Neural cell (in vitro differentiated cells): Measurements from ENCODE around the gene ELP1. TPM values are rescaled to one million over a fixed set of nuclear protein-coding genes. Genes with fewer than 3 reads are reported as not detected.

Experiments used
- H2AFZ ChIP-seq: fragments of 200-600, 300-800 bp; sonication (generic), shearing (Covaris generic); 2 replicates; pipeline ENCODE4 v1.6.0; 2014; ENCODE audit warnings: low read depth, mild to moderate bottlenecking, antibody characterized with exemption, low read length, moderate library complexity
- H3F3A ChIP-seq: fragments of 200-600 bp; shearing (Covaris generic); 2 replicates; pipeline ENCODE4 v1.6.1; 2016; ENCODE audit warnings: mild to moderate bottlenecking, moderate library complexity, mixed read lengths, antibody characterized with exemption, low read length; ENCODE audit not compliant: insufficient read depth, poor library complexity, severe bottlenecking
- H3K27ac ChIP-seq: fragments of 200-600, 300-800 bp; sonication (generic), shearing (Covaris generic); 2 replicates; pipeline ENCODE4 v1.5.1; 2014; ENCODE audit warnings: mild to moderate bottlenecking, low read length, moderate library complexity
- H3K27me3 ChIP-seq: fragments of 300-800, 200-600 bp; sonication (generic), shearing (Covaris generic); 2 replicates; pipeline ENCODE4 v1.6.0; 2014; ENCODE audit warnings: mild to moderate bottlenecking, low read depth, low read length, moderate library complexity; ENCODE audit not compliant: insufficient read depth
- H3K36me3 ChIP-seq: fragments of 300-800, 200-600 bp; sonication (generic), shearing (Covaris generic); 2 replicates; pipeline ENCODE4 v1.5.1; 2014; ENCODE audit warnings: mild to moderate bottlenecking, antibody characterized with exemption, low read length, moderate library complexity; ENCODE audit not compliant: insufficient read depth
- H3K4me2 ChIP-seq: fragments of 300-800, 200-600 bp; sonication (generic), shearing (Covaris generic); 2 replicates; pipeline ENCODE4 v1.6.0; 2014; ENCODE audit warnings: mild to moderate bottlenecking, low read length
- H3K4me3 ChIP-seq: fragments of 300-800, 200-600 bp; sonication (generic), shearing (Covaris generic); 2 replicates; pipeline ENCODE4 v1.5.1; 2014; ENCODE audit warnings: mild to moderate bottlenecking, low read length, moderate library complexity
- H3K79me2 ChIP-seq: fragments of 200-600 bp; shearing (Covaris generic); replicated peaks from 2 replicates; pipeline ENCODE4 v1.6.0; 2014; ENCODE audit warnings: mild to moderate bottlenecking, low read length, moderate library complexity; ENCODE audit not compliant: insufficient read depth
- H3K9ac ChIP-seq: fragments of 300-800, 200-600 bp; sonication (generic), shearing (Covaris generic); 2 replicates; pipeline ENCODE4 v1.6.1; 2016; ENCODE audit warnings: mild to moderate bottlenecking, low read length, mixed read lengths
- H3K9me2 ChIP-seq: fragments of 200-600 bp; shearing (Covaris generic); 2 replicates; pipeline ENCODE4 v1.6.1; 2016; ENCODE audit warnings: mild to moderate bottlenecking, low read length, mixed read lengths; ENCODE audit not compliant: insufficient read depth
- H3K9me3 ChIP-seq: fragments of 200-600, 300-800 bp; sonication (generic), shearing (Covaris generic); 2 replicates; pipeline ENCODE4 v1.6.1; 2016; ENCODE audit warnings: mild to moderate bottlenecking, mixed run types, low read length, moderate library complexity, mixed read lengths
- H4K20me1 ChIP-seq: fragments of 200-600 bp; shearing (Covaris generic); 2 replicates; pipeline ENCODE4 v1.6.1; 2016; ENCODE audit warnings: mild to moderate bottlenecking, mixed run types; ENCODE audit not compliant: insufficient read depth
- EP300 ChIP-seq: fragments of 450-650 bp; conservative IDR thresholded peaks from 2 replicates; pipeline ENCODE4 v1.6.1; 2014; ENCODE audit warnings: antibody characterized with exemption, mild to moderate bottlenecking, moderate library complexity; ENCODE audit not compliant: poor library complexity, severe bottlenecking
- EZH2 ChIP-seq: fragments of 200-600, 300-800 bp; shearing (Covaris generic), sonication (generic); IDR thresholded peaks from 2 replicates; pipeline ENCODE4 v1.6.1; 2014; ENCODE audit warnings: antibody characterized with exemption, low read length, borderline replicate concordance, mild to moderate bottlenecking; ENCODE audit not compliant: insufficient read depth, poor library complexity, severe bottlenecking
- MXI1 ChIP-seq: fragments of 450-650 bp; conservative IDR thresholded peaks from 2 replicates; pipeline ENCODE4 v1.6.1; 2014; ENCODE audit warnings: antibody characterized with exemption, mild to moderate bottlenecking; ENCODE audit not compliant: poor library complexity, severe bottlenecking
- POLR2AphosphoS5 ChIP-seq: IDR thresholded peaks from 2 replicates; pipeline ENCODE4 v1.6.1; 2012
- RAD21 ChIP-seq: fragments of 450-650 bp; conservative IDR thresholded peaks from 2 replicates; pipeline ENCODE4 v1.6.1; 2014; ENCODE audit warnings: antibody characterized with exemption, mild to moderate bottlenecking, moderate library complexity
- SMC3 ChIP-seq: fragments of 450-650 bp; conservative IDR thresholded peaks from 2 replicates; pipeline ENCODE4 v1.6.1; 2014; ENCODE audit warnings: antibody characterized with exemption, mild to moderate bottlenecking, moderate library complexity; ENCODE audit not compliant: poor library complexity
- TAF1 ChIP-seq: IDR thresholded peaks from 2 replicates; pipeline ENCODE4 v1.6.1; 2012; ENCODE audit warnings: low read depth
- polyA plus RNA-seq: library from polyadenylated mRNA; depleted of rRNA; stranded (reverse); fragments of >200 nt; gene quantifications from 2 replicates; pipeline ENCODE4 v1.2.3, GENCODE V29; 2014
- TF ChIP-seq, protein P1 (sequence below): IDR thresholded peaks from 2 replicates; pipeline ENCODE4 v1.6.1; 2012; ENCODE audit warnings: borderline replicate concordance
- TF ChIP-seq, protein P2 (sequence below): fragments of 450-650 bp; IDR thresholded peaks from 2 replicates; pipeline ENCODE4 v1.5.1; 2014; ENCODE audit warnings: antibody characterized with exemption, mild to moderate bottlenecking, moderate library complexity; ENCODE audit not compliant: poor library complexity, severe bottlenecking

Gene ELP1
- polyA plus RNA-seq, 1 donor from 2014 or later, result 112 TPM

DNA sequence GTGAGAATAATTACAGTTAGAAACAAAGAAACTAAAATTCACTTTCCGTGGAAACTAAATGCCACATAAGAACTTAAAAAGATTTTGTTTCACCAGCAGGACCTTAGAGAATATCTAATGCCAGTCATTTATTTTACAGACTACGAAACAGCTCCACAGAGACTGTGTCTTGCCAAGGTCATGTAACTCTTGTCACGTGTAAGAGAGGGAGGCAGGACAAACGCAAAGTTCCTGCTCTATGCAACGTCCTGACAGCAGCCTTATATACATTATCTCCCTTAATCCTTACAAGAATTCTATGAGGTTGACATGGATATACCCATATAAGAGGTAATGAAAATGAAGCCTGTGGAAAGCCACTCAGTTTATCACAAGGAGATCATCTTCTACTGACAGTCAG is 40.0 kb upstream of the ELP1 start:
- Histone ChIP-seq H3K4me2 (no peak overlapping the region), H3K36me3 (no peaks in the 10 kb centered on the region), H2AFZ (no peak overlapping the region), H3K4me3 (no peak overlapping the region), H4K20me1 (no peaks in the 10 kb centered on the region), H3K9ac (no peak overlapping the region), H3K27me3 (no peaks in the 10 kb centered on the region), H3F3A (no peaks in the 10 kb centered on the region), H3K79me2 (no peaks in the 10 kb centered on the region), H3K9me3 (no peaks in the 10 kb centered on the region), H3K9me2 (no peaks in the 10 kb centered on the region), H3K27ac (no peak overlapping the region)
- no peak for TF ChIP-seq EP300
- no peak for TF ChIP-seq RAD21
- TF ChIP-seq MXI1, result no peak
- no peak for TF ChIP-seq EZH2

DNA sequence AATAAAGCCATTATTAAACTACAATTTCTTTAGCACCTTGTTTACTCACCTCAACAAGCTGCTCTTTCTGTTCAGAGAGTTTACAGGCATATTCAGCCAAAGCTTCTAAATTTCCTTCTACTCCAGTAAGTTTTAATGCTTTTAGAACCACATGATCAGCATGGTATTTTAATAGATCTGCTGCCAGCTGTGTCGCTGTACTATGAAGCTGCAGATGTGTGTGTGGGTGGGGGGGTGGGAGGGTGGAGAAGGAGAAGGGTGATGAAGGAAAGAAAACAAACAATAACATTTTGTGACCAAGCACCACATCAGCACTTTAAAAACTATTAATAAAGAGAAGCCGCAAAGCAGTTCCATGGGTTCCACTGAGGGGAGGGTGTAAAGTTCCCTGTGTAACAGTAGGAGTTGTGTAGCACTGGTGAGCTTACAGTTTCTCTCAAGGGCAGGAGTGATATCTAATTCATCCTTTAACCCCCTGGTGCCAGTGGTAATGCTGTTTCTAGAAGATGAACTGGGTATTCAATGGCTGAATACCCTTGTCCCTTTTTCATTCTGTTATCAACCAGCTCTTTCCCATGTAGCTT is 38.8 kb upstream of the ELP1 start:
- H4K20me1 ChIP-seq, result no peaks in the 10 kb centered on the region

More for the DNA sequence above, 38.8 kb upstream of the ELP1 start:
- Histone ChIP-seq H3K4me3 (no peak overlapping the region), H3K9me2 (no peaks in the 10 kb centered on the region), H2AFZ (no peak overlapping the region), H3K79me2 (no peaks in the 10 kb centered on the region), H3F3A (no peaks in the 10 kb centered on the region), H3K9ac (no peak overlapping the region), H3K27me3 (no peaks in the 10 kb centered on the region), H3K27ac (no peak overlapping the region), H3K9me3 (no peaks in the 10 kb centered on the region), H3K4me2 (no peak overlapping the region), H3K36me3 (no peaks in the 10 kb centered on the region)
- TF ChIP-seq, protein P1, sequence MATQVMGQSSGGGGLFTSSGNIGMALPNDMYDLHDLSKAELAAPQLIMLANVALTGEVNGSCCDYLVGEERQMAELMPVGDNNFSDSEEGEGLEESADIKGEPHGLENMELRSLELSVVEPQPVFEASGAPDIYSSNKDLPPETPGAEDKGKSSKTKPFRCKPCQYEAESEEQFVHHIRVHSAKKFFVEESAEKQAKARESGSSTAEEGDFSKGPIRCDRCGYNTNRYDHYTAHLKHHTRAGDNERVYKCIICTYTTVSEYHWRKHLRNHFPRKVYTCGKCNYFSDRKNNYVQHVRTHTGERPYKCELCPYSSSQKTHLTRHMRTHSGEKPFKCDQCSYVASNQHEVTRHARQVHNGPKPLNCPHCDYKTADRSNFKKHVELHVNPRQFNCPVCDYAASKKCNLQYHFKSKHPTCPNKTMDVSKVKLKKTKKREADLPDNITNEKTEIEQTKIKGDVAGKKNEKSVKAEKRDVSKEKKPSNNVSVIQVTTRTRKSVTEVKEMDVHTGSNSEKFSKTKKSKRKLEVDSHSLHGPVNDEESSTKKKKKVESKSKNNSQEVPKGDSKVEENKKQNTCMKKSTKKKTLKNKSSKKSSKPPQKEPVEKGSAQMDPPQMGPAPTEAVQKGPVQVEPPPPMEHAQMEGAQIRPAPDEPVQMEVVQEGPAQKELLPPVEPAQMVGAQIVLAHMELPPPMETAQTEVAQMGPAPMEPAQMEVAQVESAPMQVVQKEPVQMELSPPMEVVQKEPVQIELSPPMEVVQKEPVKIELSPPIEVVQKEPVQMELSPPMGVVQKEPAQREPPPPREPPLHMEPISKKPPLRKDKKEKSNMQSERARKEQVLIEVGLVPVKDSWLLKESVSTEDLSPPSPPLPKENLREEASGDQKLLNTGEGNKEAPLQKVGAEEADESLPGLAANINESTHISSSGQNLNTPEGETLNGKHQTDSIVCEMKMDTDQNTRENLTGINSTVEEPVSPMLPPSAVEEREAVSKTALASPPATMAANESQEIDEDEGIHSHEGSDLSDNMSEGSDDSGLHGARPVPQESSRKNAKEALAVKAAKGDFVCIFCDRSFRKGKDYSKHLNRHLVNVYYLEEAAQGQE, result no peak
- TF ChIP-seq, protein P2, sequence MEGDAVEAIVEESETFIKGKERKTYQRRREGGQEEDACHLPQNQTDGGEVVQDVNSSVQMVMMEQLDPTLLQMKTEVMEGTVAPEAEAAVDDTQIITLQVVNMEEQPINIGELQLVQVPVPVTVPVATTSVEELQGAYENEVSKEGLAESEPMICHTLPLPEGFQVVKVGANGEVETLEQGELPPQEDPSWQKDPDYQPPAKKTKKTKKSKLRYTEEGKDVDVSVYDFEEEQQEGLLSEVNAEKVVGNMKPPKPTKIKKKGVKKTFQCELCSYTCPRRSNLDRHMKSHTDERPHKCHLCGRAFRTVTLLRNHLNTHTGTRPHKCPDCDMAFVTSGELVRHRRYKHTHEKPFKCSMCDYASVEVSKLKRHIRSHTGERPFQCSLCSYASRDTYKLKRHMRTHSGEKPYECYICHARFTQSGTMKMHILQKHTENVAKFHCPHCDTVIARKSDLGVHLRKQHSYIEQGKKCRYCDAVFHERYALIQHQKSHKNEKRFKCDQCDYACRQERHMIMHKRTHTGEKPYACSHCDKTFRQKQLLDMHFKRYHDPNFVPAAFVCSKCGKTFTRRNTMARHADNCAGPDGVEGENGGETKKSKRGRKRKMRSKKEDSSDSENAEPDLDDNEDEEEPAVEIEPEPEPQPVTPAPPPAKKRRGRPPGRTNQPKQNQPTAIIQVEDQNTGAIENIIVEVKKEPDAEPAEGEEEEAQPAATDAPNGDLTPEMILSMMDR, result no peak
- TF ChIP-seq EZH2 (no peak), MXI1 (no peak), EP300 (no peak), RAD21 (no peak), SMC3 (no peak), POLR2AphosphoS5 (no peak), TAF1 (no peak)
